Islet precursor cell (in vitro differentiated cells): ENCODE results near the gene KMT2C.

ENCODE experiments used
- DNase-seq: peaks from one replicate; pipeline ENCODE4 v3.0.0-alpha.2; 2018

The KMT2C gene

GRCh38 chr7:152093717-152094116, 342.1 kb downstream of the KMT2C start:
- DNase-seq, result no peak

DNA sequence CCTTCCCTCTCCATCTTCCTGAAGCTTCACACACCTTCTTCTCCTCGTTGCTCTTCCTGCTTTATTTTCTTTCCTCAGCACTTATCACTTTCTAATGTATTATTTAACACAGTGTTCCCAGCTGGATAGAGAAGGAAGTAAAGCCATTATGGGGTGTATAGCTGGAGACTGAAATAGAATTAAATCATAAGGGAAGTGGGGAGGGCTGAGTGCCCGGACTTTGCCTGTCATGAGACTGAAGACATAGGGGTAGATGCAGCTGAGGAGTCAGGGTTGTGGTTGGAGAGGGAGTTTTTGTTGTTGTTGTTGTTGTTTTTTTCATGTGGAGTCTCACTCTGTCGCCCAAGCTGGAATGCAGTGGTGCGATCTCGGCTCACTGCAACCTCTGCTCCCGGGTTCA, 345.1 kb downstream of the KMT2C start:
- no peak for DNase-seq

- no peak for DNase-seq
Observed at GRCh38 chr7:152089183-152089582, 346.6 kb downstream of the KMT2C start.

GRCh38 chr7:152086513-152086912, 349.3 kb downstream of the KMT2C start:
- DNase-seq, result no peak

- DNase-seq, result no peak
Observed at GRCh38 chr7:152085131-152085530, 350.7 kb downstream of the KMT2C start.
